ENCODE measurements around the gene RAB20.
"Not testable (repeated sequence)": the region's sequence is repeated elsewhere in the genome, so short reads cannot be mapped to it uniquely, and the experiment has no call there.

The RAB20 gene, protein sequence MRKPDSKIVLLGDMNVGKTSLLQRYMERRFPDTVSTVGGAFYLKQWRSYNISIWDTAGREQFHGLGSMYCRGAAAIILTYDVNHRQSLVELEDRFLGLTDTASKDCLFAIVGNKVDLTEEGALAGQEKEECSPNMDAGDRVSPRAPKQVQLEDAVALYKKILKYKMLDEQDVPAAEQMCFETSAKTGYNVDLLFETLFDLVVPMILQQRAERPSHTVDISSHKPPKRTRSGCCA

DNA sequence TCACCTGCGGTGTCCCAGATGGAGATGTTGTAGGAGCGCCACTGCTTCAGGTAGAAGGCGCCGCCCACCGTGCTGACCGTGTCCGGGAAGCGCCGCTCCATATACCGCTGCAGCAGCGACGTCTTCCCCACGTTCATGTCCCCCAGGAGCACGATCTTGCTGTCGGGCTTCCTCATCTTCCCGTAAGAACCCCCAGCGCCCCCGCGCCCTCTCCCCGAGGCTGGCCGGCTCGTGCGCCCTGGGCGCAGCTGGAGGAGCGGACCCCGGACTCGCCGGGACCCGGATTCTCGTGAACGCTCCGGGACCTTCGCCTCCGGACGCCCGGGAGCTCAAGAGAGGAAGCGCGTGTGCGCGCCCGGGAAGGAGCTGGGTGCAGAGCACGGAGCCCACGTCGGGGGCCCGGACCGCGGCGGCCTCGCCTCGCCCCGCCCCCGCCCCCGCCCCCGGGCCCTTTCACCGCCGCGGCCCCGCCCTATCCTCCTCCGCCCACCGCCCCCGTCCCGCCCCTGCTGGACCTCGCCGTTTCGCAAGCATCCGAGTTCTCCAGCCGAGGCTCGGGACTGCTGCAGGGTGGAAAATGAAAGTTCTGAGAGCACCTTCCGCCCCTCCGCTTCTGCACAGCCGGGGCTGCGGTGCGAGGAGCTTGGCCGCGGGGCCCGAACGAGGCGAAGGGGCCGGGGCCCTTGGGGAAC is at the start of gene RAB20:
Gene RAB20, minus strand, starts transcription at position 379 of the 692 bp plus-strand sequence. Its CDS starts 203 bp downstream, at position 176.
- peak; percentile 78 to 90 for DNase-seq (ENCODE audit: low read depth in 1 of 2, low spot score in 1 of 2)
- in situ Hi-C loops (cut with HindIII; ENCODE audit: low pct_unique_long_range_greater_than_20kb, low sequenced_read_pairs) = no loop called here
- TF ChIP-seq JUND (IDR thresholded peaks at IDR 0.05; ENCODE audit: low read depth) = no peak

DNA sequence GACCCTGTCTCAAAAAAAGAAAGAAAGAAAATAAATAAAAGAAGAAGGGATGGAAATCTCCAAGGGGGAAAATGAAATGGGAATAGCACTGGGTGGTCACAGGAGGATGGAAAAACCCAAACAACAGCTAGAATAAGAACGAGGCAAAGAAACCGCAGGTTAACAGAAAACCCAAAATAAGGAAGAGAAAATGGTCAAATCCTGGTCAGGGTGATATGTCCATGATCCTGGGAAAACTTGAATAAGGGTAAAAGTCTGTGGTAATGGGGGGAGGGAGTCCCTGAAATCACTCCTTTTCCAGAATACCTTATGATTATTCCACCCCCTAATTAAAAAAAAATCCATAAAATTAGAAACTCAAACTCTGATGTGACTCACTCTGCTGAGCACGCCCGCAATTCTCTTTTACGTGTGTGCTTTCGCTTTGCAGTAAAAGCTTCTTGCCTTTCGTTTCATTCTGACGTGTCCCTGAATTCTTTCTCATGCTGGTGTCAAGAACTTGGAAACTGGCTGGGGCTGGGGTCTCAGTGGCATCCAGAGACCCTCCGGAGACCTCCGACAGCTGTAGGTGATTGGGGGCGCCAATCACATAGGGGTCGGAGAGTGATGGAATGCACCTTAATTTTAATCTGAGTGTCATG is 49.6 kb upstream of the RAB20 start:
- DNase-seq (ENCODE audit: low read depth in 1 of 2, low spot score in 1 of 2) = no peak
- no peak for TF ChIP-seq JUND (IDR thresholded peaks at IDR 0.05; ENCODE audit: low read depth)
- in situ Hi-C loops (cut with HindIII; ENCODE audit: low pct_unique_long_range_greater_than_20kb, low sequenced_read_pairs) = no loop called here

DNA sequence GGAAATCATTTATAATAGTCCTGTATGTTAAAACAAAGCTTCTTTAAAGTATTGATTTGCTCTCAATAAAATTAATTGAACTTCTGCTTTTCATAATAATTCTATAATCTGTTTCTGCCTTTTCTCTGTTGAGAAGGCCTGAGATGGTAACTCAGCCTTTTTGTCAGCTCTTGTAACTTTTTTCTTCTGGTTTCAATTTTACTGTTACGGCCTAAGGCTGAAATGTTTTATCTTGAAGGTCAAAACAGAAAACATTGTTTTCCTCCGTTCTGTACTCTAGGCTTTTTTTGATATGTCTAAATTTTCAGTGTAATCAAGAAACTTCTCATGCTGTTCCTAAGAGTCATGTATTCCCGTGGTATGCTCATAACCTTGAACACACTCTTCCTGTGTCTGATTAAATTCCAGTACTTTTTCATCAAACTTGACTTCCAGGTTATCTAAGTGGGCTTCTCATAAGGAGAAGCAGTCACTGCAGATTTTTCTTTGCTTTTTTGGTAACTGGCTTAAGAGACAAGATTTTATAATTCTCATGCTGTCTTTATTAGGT is 46.2 kb upstream of the RAB20 start:
- in situ Hi-C loops (cut with HindIII; ENCODE audit: low pct_unique_long_range_greater_than_20kb, low sequenced_read_pairs) = no loop called here
- DNase-seq (ENCODE audit: low read depth in 1 of 2, low spot score in 1 of 2) = no peak
- no peak for TF ChIP-seq JUND (IDR thresholded peaks at IDR 0.05; ENCODE audit: low read depth)

DNA sequence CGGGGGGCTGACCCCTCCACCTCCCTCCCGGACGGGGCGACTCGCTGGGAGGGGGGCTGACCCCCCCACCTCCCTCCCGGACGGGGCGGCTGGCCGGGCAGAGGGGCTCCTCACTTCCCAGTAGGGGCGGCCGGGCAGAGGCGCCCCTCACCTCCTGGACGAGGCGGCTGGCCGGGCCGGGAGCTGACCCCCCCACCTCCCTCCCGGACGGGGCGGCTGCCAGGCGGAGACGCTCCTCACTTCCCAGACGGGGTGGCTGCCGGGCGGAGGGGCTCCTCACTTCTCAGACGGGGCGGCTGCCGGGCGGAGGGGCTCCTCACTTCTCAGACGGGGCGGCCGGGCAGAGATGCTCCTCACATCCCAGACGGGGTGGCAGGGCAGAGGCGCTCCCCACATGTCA is 44.8 kb upstream of the RAB20 start:
- in situ Hi-C loops (cut with HindIII; ENCODE audit: low pct_unique_long_range_greater_than_20kb, low sequenced_read_pairs); DNase-seq (ENCODE audit: low read depth in 1 of 2, low spot score in 1 of 2): not testable (repeated sequence)

DNA sequence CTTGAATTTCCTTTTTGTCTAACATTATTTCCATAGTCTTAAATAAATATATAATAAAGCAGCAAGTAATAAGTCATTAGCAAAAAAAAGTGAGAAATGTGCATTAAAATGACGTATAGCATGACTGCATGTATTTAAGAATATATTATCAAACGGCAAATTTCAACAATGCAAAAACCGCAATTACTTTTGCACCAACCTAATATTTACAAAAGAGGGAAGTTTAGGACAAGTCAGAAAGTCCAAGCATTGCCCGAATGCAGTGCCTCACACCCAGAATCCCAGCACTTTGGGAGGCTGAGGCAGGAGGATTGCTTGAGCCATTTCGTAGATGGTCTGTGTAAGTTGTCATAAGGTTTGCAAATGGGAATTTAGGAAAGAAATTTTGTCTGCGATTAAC is 43.6 kb upstream of the RAB20 start:
- no peak for DNase-seq (ENCODE audit: low read depth in 1 of 2, low spot score in 1 of 2)
- in situ Hi-C loops (cut with HindIII; ENCODE audit: low pct_unique_long_range_greater_than_20kb, low sequenced_read_pairs) = no loop called here
- no peak for TF ChIP-seq JUND (IDR thresholded peaks at IDR 0.05; ENCODE audit: low read depth)

DNA sequence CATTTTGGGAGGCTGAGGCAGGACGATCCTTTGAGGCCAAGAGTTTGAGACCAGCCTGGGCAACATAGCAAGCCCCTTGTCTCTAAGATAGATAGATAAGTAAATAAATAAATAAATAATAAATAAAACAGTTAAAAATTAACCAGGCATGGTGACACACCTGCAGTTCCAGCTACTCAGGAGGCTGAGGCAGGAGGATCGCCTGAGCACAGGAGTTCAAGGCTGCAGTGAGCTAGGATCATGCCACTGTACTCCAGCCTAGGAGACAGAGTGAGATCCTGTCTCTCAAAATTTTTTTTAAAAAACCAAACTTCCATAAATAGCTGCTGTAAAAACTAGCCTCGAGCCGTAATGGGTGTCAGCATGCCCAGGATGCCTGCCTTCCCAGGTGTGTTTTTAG is 39.5 kb upstream of the RAB20 start:
- no peak for DNase-seq (ENCODE audit: low read depth in 1 of 2, low spot score in 1 of 2)
- no peak for TF ChIP-seq JUND (IDR thresholded peaks at IDR 0.05; ENCODE audit: low read depth)
- in situ Hi-C loops (cut with HindIII; ENCODE audit: low pct_unique_long_range_greater_than_20kb, low sequenced_read_pairs) = no loop called here

DNA sequence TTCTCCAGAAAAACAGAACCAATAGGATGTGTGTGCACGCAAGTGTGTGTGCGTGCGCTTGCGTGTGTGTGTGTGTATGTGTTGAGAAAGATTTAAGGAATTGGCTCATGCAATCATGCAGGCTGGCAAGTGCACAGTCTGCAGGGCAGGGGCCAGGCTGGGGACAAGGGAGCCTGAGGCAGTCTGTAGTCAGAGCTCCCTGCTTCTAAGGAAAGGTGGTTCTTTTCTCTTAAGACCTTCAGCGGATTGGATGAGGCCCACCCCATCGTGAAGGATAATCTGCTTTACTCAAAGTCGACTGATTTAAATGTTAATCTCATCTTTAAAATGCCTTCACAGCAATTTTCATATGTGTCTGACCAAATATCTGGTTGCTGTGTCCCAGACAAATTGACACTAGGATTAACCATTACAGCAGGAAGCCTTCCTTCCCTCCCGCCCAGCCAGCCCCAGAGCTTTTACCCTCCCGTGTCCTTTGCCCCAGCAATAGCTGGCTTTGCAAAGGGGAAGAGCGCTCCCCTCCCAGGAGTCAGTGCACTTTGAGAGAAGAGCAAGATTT is 38.8 kb upstream of the RAB20 start:
- TF ChIP-seq JUND (IDR thresholded peaks at IDR 0.05; ENCODE audit: low read depth) = no peak
- in situ Hi-C loops (cut with HindIII; ENCODE audit: low pct_unique_long_range_greater_than_20kb, low sequenced_read_pairs) = no loop called here
- DNase-seq (ENCODE audit: low read depth in 1 of 2, low spot score in 1 of 2) = peak in 1 of 2 experiments; percentile 71

DNA sequence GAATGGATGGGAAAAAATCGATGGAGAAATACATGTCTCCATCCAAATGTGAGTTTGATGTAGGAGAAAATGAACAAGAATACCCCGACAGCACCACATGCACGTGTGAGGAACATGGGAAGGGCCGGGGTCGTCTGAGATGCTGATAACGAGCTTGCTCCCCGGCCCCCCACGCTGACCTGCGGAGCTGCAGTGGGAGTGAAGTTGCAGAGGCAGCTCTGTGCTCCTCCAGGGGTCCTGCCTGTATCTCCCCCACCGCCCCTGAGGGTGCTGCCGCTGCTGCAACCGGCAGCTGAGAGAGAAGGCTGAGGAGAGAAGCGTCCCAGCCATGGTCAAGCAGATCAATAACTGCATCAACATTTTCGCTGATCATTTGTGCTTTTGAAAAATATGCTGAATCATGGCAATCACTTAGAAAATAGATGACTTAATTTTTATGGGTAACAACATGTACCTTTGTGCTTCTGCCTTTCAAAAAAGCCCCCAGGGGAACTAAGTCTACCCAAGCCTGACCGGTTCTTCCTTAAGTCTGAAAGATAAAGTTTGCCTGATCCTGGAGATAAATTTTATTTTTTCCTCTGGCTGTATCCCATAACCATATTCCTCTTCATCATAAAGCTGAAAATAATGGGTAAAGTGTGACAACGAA is 35.6 kb upstream of the RAB20 start:
- in situ Hi-C loops (cut with HindIII; ENCODE audit: low pct_unique_long_range_greater_than_20kb, low sequenced_read_pairs) = no loop called here
- peak in 1 of 2 experiments; percentile 56 for DNase-seq (ENCODE audit: low read depth in 1 of 2, low spot score in 1 of 2)
- no peak for TF ChIP-seq JUND (IDR thresholded peaks at IDR 0.05; ENCODE audit: low read depth)

DNA sequence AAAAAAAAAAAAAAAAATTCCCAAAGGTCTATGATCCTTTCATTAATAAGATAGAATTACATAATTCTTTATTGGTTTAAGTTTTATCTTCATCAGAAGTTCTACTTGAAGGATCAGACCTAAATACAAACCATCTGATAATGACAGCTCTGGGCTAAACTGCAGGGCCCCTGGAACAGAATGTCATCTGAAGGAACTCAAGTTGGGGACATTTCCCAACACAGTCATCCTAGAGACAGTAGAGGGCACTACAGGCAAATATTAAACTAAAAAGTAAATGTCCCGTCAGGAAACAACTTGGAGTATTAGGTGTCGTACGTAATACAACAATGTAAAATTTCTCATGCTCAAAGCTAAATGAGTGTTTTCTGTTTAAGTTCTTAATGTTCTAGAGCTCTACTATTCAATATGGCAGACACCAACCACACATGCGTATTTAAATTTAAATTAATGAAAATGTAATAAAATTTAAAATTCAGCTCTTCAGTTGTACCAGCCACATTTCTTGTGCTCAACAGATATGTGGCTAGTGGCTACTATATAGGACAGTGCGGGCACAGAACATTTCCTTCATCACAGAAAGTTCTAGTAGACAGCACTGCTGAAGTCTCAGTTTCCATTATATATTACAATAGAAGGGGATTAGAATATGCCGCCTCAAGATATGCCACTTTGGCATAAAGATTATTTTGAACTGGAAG is 32.1 kb upstream of the RAB20 start:
- TF ChIP-seq JUND (IDR thresholded peaks at IDR 0.05; ENCODE audit: low read depth) = no peak
- DNase-seq (ENCODE audit: low read depth in 1 of 2, low spot score in 1 of 2) = peak in 1 of 2 experiments; percentile 80
- in situ Hi-C loops (cut with HindIII; ENCODE audit: low pct_unique_long_range_greater_than_20kb, low sequenced_read_pairs) = no loop called here

DNA sequence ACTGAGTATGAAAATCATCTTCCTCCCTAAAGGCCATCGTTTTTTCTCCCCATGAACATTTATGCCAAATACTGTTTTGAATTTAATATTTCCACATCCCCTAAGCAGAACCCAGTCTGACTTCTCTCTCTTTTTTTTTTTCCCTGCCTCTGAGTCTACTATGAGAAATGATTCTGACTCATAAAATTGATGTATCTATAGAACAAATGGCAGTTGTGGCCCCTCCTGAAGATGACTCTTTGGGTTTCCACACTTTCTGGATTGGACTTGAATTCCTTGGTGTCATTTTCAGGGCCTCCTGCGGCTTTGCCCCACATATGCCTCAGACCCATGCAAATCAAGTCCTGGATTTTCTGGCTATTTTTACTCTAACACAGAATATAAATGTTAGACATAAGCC is 31.1 kb upstream of the RAB20 start:
- in situ Hi-C loops (cut with HindIII; ENCODE audit: low pct_unique_long_range_greater_than_20kb, low sequenced_read_pairs) = no loop called here
- DNase-seq (ENCODE audit: low read depth in 1 of 2, low spot score in 1 of 2) = no peak
- TF ChIP-seq JUND (IDR thresholded peaks at IDR 0.05; ENCODE audit: low read depth) = no peak

DNA sequence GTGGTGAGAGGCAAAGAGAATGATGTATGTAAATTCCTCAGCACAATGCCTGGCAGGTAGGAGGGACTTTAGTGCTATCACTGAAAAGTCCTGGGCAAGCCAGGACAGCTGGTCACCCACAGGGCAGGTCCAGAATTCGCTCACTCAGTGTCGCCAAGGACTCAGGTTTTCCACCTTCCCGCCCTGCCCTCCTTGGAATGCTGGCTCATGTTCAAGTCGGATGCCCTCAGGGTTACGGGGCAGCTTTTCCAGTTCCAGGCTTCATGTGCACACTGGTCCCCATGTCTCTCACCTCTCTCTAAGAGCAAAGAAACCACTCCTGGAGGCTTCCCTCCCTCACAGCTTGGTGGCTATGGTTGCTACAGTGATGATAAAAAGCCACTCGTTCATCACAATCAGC is 29.1 kb upstream of the RAB20 start:
- no peak for TF ChIP-seq JUND (IDR thresholded peaks at IDR 0.05; ENCODE audit: low read depth)
- peak in 1 of 2 experiments; percentile 95 for DNase-seq (ENCODE audit: low read depth in 1 of 2, low spot score in 1 of 2)
- in situ Hi-C loops (cut with HindIII; ENCODE audit: low pct_unique_long_range_greater_than_20kb, low sequenced_read_pairs) = no loop called here

Data from T47D (cell line).